Measurements from ENCODE around the gene ENPEP. TPM values are rescaled to one million over a fixed set of nuclear protein-coding genes. Genes with fewer than 3 reads are reported as not detected.

ENPEP gene
- total RNA-seq, 4 donors from 2014 or later, result 0.80 to 6.2 (median 1.5) TPM

DNA sequence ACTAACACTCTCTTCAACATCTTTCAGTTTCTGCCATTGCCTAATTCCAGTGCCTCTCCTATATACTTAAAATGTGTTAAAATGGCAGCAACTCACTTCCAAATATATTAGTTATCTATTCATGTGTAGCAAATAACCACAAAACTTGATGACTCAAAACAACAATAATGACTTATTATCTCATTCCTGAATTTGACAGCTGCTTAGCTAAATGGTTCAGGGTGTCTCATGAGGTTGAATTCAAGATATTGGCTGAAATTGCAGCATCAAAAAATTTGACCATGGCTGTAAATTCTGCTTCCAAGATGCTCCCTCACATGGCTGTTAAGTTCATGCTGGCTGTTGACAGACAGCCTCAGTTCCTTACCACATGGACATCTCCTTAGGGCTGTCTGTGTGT is 121.6 kb downstream of the ENPEP start:
- in situ Hi-C loops (cut with MboI; ENCODE audit: low pct_ligation_motif_present in 1 of 4, low pct_unique_long_range_greater_than_20kb in 1 of 4, low sequenced_read_pairs in 3 of 4), result no loop called here
- TF ChIP-seq CTCF (IDR thresholded peaks at IDR 0.05), result no peak
- TF ChIP-seq POLR2AphosphoS5 (IDR thresholded peaks at IDR 0.05), result no peak
- no peak for TF ChIP-seq EP300 (IDR thresholded peaks at IDR 0.05; ENCODE audit: low read depth)
- no peak for TF ChIP-seq POLR2A (IDR thresholded peaks at IDR 0.05)
- no peak for DNase-seq
- Histone ChIP-seq H3K4me3 (no peak overlapping the region), H3K36me3 (no peaks in the 10 kb centered on the region), H3K9me3 (peaks cover 0 to 10% of the 10 kb centered on the region in 2 donors), H3K27ac (no peak overlapping the region), H3K27me3 (peaks cover 25% of the 10 kb centered on the region), H3K4me1 (no peaks in the 10 kb centered on the region)
- intact Hi-C loops (cut with DNase I; ENCODE audit: low total_unique reads), result no loop called here

DNA sequence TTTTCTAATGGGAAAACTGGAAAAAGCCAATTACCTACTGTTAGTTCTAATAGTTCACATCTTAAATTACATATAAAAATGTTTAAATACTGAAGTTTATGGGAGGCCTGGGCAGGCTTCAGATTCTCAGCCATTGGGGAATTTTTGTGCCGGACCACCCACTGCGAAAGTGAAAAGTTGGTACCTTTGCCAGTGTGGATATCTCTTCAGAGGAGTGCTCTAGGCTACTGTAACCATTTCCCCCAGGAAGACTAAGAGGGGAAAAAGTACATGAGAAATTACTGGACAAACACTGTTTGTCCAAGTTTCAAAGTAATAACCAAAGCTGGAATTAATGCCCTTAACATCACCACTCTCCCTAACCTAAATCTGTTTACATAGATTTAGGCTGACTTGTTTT is 126.1 kb downstream of the ENPEP start:
- no peak overlapping the region for H3K27ac ChIP-seq
- no peaks in the 10 kb centered on the region for H3K36me3 ChIP-seq
- no peak for DNase-seq
- H3K4me3 ChIP-seq, result no peak overlapping the region
- H3K9me3 ChIP-seq, result peaks cover 0 to under 1% of the 10 kb centered on the region in 2 donors
- WGBS, 2 donors (ENCODE audit: low coverage in 1 of 2), result 93% methylated on average over 2 of the region's 2 CpGs; no CpG with 5 or more reads in 1 of the 2 donors
- H3K27me3 ChIP-seq, result peaks cover 25% of the 10 kb centered on the region
- in situ Hi-C loops (cut with MboI; ENCODE audit: low pct_ligation_motif_present in 1 of 4, low pct_unique_long_range_greater_than_20kb in 1 of 4, low sequenced_read_pairs in 3 of 4), result no loop called here
- TF ChIP-seq POLR2AphosphoS5 (IDR thresholded peaks at IDR 0.05) (no peak), EP300 (IDR thresholded peaks at IDR 0.05; ENCODE audit: low read depth) (no peak), POLR2A (IDR thresholded peaks at IDR 0.05) (no peak), CTCF (IDR thresholded peaks at IDR 0.05) (no peak)
- intact Hi-C loops (cut with DNase I; ENCODE audit: low total_unique reads), result no loop called here
- H3K4me1 ChIP-seq, result no peaks in the 10 kb centered on the region

DNA sequence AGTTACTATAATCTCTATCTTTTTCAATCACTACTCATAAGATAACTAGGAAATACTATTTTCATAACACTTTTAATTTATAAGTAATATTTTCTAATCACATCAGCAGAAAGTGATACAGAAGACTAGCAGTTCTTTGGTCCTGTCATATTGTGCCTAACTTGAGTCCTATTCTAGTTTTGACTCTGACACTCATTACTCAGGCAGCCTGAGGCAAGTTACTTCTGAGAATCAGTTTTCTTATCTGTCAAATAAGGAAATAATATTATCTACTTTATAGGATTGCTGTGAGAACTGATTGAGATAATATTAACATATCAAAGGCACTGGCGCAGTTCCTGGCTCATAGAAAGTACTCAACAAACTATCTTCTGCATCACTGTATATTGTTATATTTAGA is 129.1 kb downstream of the ENPEP start:
- H3K4me1 ChIP-seq, result no peaks in the 10 kb centered on the region
- H3K27ac ChIP-seq, result no peak overlapping the region
- no peak overlapping the region for H3K4me3 ChIP-seq
- no peaks in the 10 kb centered on the region for H3K36me3 ChIP-seq
- no peaks in the 10 kb centered on the region for H3K9me3 ChIP-seq
- no peak for DNase-seq
- no peak for TF ChIP-seq POLR2A (IDR thresholded peaks at IDR 0.05)
- no peak for TF ChIP-seq POLR2AphosphoS5 (IDR thresholded peaks at IDR 0.05)
- TF ChIP-seq CTCF (IDR thresholded peaks at IDR 0.05), result no peak
- no peak for TF ChIP-seq EP300 (IDR thresholded peaks at IDR 0.05; ENCODE audit: low read depth)
- peaks cover 43% of the 10 kb centered on the region for H3K27me3 ChIP-seq
- intact Hi-C loops (cut with DNase I; ENCODE audit: low total_unique reads) (no loop called here), in situ Hi-C loops (cut with MboI; ENCODE audit: low pct_ligation_motif_present in 1 of 4, low pct_unique_long_range_greater_than_20kb in 1 of 4, low sequenced_read_pairs in 3 of 4) (no loop called here)
- WGBS, 2 donors (ENCODE audit: low coverage in 1 of 2), result 71 to 78% methylated on average over 1 of the region's 1 CpG

GRCh38 chr4:110609044-110609750 is 133.2 kb downstream of the ENPEP start:
- DNase-seq, result no peak

More at GRCh38 chr4:110609044-110609750, 133.2 kb downstream of the ENPEP start:
- TF ChIP-seq CTCF (IDR thresholded peaks at IDR 0.05) (no peak), POLR2AphosphoS5 (IDR thresholded peaks at IDR 0.05) (no peak), EP300 (IDR thresholded peaks at IDR 0.05; ENCODE audit: low read depth) (no peak), POLR2A (IDR thresholded peaks at IDR 0.05) (no peak)
- intact Hi-C loops (cut with DNase I; ENCODE audit: low total_unique reads) (no loop called here), in situ Hi-C loops (cut with MboI; ENCODE audit: low pct_ligation_motif_present in 1 of 4, low pct_unique_long_range_greater_than_20kb in 1 of 4, low sequenced_read_pairs in 3 of 4) (no loop called here)
- Histone ChIP-seq H3K36me3 (no peaks in the 10 kb centered on the region), H3K4me1 (peaks cover 7 to 17% (median 14%) of the 10 kb centered on the region in 4 donors), H3K27me3 (peaks cover 70% of the 10 kb centered on the region), H3K4me3 (no peak overlapping the region), H3K9me3 (no peaks in the 10 kb centered on the region), H3K27ac (no peak overlapping the region)
- 47% methylated on average over 6 of the region's 6 CpGs for WGBS, 2 donors (ENCODE audit: low coverage in 1 of 2)

Measured in transverse colon (tissue), 4 donors.